HG03025 (cell line): Measurements from ENCODE around the gene TTC28.
"Not testable (repeated sequence)": the region's sequence is repeated elsewhere in the genome, so short reads cannot be mapped to it uniquely, and the experiment has no call there.

ENCODE experiments used
- ATAC-seq: cut with Tn5 transposase; IDR thresholded peaks from one replicate; pipeline ENCODE4 v1.9.1; 2021; ENCODE audit warnings: mild to moderate bottlenecking, moderate library complexity; ENCODE audit not compliant: unreplicated experiment, low FRiP score

Gene TTC28

GRCh38 chr22:28379075-28379779, 300.4 kb downstream of the TTC28 start:
- no peak for ATAC-seq

GRCh38 chr22:28375761-28376534, 303.7 kb downstream of the TTC28 start:
- no peak for ATAC-seq

- no peak for ATAC-seq
Measured at GRCh38 chr22:28373831-28374230, 305.8 kb downstream of the TTC28 start.

GRCh38 chr22:28369854-28370253, 309.8 kb downstream of the TTC28 start:
- ATAC-seq: no peak

GRCh38 chr22:28366856-28367255, 312.8 kb downstream of the TTC28 start:
- no peak for ATAC-seq

- no peak for ATAC-seq
Measured at GRCh38 chr22:28365371-28365770, 314.3 kb downstream of the TTC28 start.

- not testable (repeated sequence) for ATAC-seq
Measured at GRCh38 chr22:28364105-28364504, 315.5 kb downstream of the TTC28 start.

- ATAC-seq: no peak
Measured at GRCh38 chr22:28360939-28361338, 318.7 kb downstream of the TTC28 start.

- no peak for ATAC-seq
Measured at GRCh38 chr22:28358312-28358711, 321.3 kb downstream of the TTC28 start.

GRCh38 chr22:28357193-28357592, 322.4 kb downstream of the TTC28 start:
- ATAC-seq: no peak

- ATAC-seq: no peak
Measured at GRCh38 chr22:28351476-28351875, 328.2 kb downstream of the TTC28 start.

GRCh38 chr22:28348613-28349609, 330.7 kb downstream of the TTC28 start:
- ATAC-seq: no peak

- no peak for ATAC-seq
Measured at GRCh38 chr22:28346308-28346707, 333.3 kb downstream of the TTC28 start.

GRCh38 chr22:28344918-28345703, 334.5 kb downstream of the TTC28 start:
- no peak for ATAC-seq

GRCh38 chr22:28341001-28341400, 338.6 kb downstream of the TTC28 start:
- no peak for ATAC-seq

- no peak for ATAC-seq
Measured at GRCh38 chr22:28333088-28333487, 346.6 kb downstream of the TTC28 start.

GRCh38 chr22:28332410-28332809, 347.2 kb downstream of the TTC28 start:
- ATAC-seq: no peak

- no peak for ATAC-seq
Measured at GRCh38 chr22:28331695-28332094, 347.9 kb downstream of the TTC28 start.

- no peak for ATAC-seq
Measured at GRCh38 chr22:28329186-28330073, 350.2 kb downstream of the TTC28 start.
